RWPE2 (cell line): ENCODE data around the gene SYNGAP1.

Source experiments
- ATAC-seq: fragments of 200-7000 bp; cut with Tn5 transposase; 3 replicates; pipeline ENCODE4 v1.9.1; 2021; ENCODE audit warnings: low read depth
- DNase-seq: peaks from one replicate; pipeline ENCODE4 v3.0.0-alpha.2; 2020; ENCODE audit warnings: low spot score
- H3K27ac ChIP-seq: fragments of 450-650 bp; 2 replicates; pipeline ENCODE4 v1.5.1; 2017; ENCODE audit warnings: mild to moderate bottlenecking; ENCODE audit not compliant: poor library complexity, severe bottlenecking
- H3K27me3 ChIP-seq: fragments of 250-450 bp; sonication (Bioruptor Pico); 2 replicates; pipeline ENCODE4 v1.5.1; 2021; ENCODE audit warnings: mild to moderate bottlenecking, moderate library complexity; ENCODE audit not compliant: insufficient read depth, poor library complexity, severe bottlenecking
- H3K36me3 ChIP-seq: fragments of 250-450 bp; sonication (Bioruptor Pico); 2 replicates; pipeline ENCODE4 v1.5.1; 2020; ENCODE audit warnings: low read depth, mild to moderate bottlenecking, moderate library complexity
- H3K4me1 ChIP-seq: fragments of 250-450 bp; sonication (Bioruptor Pico); 2 replicates; pipeline ENCODE4 v1.5.1; 2021; ENCODE audit warnings: mild to moderate bottlenecking, moderate library complexity; ENCODE audit not compliant: insufficient read depth, poor library complexity, severe bottlenecking
- H3K4me3 ChIP-seq: fragments of 250-450 bp; sonication (Bioruptor Pico); 2 replicates; pipeline ENCODE4 v1.5.1; 2021; ENCODE audit warnings: mild to moderate bottlenecking, moderate library complexity; ENCODE audit not compliant: severe bottlenecking
- H3K9me3 ChIP-seq: fragments of 250-450 bp; sonication (Bioruptor Pico); 2 replicates; pipeline ENCODE4 v1.5.1; 2021; ENCODE audit warnings: mild to moderate bottlenecking, moderate library complexity; ENCODE audit not compliant: severe bottlenecking
- TF ChIP-seq, protein P1 (sequence below): fragments of 450-650 bp; IDR thresholded peaks from one replicate; pipeline ENCODE4 v1.5.1; 2017; ENCODE audit warnings: mild to moderate bottlenecking, moderate library complexity; ENCODE audit not compliant: poor library complexity, severe bottlenecking

The SYNGAP1 gene

DNA sequence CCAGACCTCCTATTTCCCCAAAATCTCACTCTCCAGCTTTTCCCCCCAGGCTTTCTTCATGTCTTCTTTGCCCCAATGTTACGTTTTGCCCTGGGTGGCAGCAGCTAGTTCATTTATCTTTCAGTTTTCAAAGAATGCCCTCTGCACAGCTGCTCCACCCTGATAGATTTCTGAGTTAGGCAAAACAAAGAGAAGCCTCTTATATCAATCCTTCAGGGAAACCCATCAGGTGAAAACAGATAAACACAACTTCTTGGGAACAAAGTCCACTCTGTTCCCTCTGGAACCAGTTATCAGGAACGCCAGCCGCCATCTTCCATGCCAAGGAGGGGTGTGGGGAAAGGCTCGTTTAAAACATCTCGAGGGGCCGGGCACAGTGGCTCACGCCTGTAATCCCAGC, 68.5 kb downstream of the SYNGAP1 start:
- H3K4me1 ChIP-seq, result no peaks in the 10 kb centered on the region
- ATAC-seq (no peak), DNase-seq (no peak)
- H3K4me3 ChIP-seq, result no peak overlapping the region
- H3K27me3 ChIP-seq, result no peaks in the 10 kb centered on the region
- H3K27ac ChIP-seq, result no peak overlapping the region
- H3K36me3 ChIP-seq, result no peaks in the 10 kb centered on the region
- TF ChIP-seq, protein P1, sequence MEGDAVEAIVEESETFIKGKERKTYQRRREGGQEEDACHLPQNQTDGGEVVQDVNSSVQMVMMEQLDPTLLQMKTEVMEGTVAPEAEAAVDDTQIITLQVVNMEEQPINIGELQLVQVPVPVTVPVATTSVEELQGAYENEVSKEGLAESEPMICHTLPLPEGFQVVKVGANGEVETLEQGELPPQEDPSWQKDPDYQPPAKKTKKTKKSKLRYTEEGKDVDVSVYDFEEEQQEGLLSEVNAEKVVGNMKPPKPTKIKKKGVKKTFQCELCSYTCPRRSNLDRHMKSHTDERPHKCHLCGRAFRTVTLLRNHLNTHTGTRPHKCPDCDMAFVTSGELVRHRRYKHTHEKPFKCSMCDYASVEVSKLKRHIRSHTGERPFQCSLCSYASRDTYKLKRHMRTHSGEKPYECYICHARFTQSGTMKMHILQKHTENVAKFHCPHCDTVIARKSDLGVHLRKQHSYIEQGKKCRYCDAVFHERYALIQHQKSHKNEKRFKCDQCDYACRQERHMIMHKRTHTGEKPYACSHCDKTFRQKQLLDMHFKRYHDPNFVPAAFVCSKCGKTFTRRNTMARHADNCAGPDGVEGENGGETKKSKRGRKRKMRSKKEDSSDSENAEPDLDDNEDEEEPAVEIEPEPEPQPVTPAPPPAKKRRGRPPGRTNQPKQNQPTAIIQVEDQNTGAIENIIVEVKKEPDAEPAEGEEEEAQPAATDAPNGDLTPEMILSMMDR, result no peak
- no peaks in the 10 kb centered on the region for H3K9me3 ChIP-seq

DNA sequence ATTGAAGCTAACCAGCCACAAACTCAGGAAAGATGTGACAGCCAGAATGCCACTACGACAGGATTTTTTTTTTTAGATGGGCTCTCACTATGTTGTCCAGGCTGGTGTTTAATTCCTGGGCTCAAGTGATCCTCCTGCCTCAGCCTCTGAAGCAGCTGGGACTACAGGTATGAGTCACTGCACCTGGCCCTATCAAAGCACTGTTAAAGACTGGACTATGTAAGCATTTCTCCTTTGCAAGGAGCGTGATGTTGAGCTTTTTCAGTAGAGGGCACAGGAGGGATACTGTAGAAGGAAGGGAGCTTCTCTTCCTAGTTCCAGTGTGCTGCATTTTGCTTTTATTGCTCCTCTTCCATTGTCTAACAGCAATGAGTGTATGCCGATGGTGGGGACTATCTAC, 70.3 kb downstream of the SYNGAP1 start:
- Histone ChIP-seq H3K27me3 (no peaks in the 10 kb centered on the region), H3K4me1 (no peaks in the 10 kb centered on the region), H3K36me3 (no peaks in the 10 kb centered on the region), H3K27ac (no peak overlapping the region), H3K4me3 (no peak overlapping the region), H3K9me3 (no peaks in the 10 kb centered on the region)
- ATAC-seq (peak; percentile 84), DNase-seq (no peak)
- TF ChIP-seq, protein P1, result peak; percentile 19

DNA sequence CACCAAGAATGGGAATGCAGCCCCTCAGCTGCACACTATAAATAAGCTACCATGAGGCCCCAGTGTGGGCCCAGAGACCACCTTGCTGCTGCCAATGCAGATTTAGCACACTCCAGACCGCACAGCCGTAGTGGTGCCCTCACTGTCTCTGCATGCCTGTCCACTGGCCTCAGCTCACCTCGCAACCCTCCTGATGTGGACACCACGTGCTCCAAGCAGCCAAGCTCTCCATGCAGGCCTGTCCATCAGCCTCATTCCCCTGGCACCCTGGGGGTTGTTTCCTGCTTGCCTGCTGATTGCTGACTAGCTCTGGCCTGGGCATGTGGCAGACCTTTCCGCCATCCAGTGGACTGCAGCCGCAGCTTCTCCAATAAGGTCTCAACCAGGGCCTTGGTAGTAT, 70.8 kb downstream of the SYNGAP1 start:
- ATAC-seq, result peak; percentile 25; the same call in 2 of the 3 replicates
- DNase-seq, result no peak
- Histone ChIP-seq H3K4me3 (no peak overlapping the region), H3K4me1 (no peaks in the 10 kb centered on the region), H3K27me3 (no peaks in the 10 kb centered on the region), H3K9me3 (no peaks in the 10 kb centered on the region), H3K36me3 (no peaks in the 10 kb centered on the region), H3K27ac (no peak overlapping the region)
- TF ChIP-seq, protein P1, result peak; percentile 7

DNA sequence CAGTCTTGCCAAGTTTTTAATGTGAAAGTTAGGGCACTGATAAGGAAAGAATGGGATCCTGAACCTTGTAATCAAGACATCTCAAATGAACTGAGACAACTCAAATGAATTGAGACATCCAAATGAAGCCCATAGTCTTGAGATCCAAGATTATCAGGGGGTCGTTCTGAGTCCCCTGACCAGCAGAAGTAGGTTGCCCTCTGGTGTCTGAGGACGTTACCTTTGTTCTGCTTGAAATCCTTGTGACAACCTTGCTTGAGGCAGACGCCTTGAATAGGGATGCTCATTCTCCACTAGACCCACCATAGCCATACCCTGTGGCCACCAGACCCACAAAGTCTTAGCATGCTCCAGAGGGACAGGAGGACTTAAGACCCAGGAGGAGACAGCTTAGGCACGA, 72.2 kb downstream of the SYNGAP1 start:
- no peak overlapping the region for H3K4me3 ChIP-seq
- no peaks in the 10 kb centered on the region for H3K9me3 ChIP-seq
- no peaks in the 10 kb centered on the region for H3K36me3 ChIP-seq
- DNase-seq, result no peak
- no peak overlapping the region for H3K27ac ChIP-seq
- H3K27me3 ChIP-seq, result no peaks in the 10 kb centered on the region
- H3K4me1 ChIP-seq, result no peaks in the 10 kb centered on the region
- no peak for ATAC-seq
- TF ChIP-seq, protein P1, result no peak

DNA sequence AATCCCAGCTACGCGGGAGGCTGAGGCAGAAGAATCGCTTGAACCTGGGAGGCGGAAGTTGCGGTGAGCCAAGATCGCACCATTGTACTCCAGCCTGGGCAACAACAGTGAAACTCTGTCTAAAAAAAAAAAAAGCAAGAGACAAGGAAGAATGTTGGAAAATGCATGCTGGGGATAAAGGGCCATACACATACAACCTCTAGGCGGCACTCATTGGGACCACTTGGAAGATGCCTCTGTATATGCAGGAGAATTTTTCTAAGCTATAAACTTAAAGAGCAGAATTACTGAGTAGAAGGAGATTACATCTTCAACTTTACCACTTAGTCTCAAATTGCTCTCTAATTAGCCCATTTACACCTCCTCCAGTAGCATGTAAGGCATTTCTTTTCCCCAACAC, 77.3 kb downstream of the SYNGAP1 start:
- no peak overlapping the region for H3K4me3 ChIP-seq
- H3K27me3 ChIP-seq, result no peaks in the 10 kb centered on the region
- H3K27ac ChIP-seq, result no peak overlapping the region
- TF ChIP-seq, protein P1, result no peak
- H3K36me3 ChIP-seq, result no peaks in the 10 kb centered on the region
- DNase-seq, result no peak
- H3K4me1 ChIP-seq, result no peaks in the 10 kb centered on the region
- no peak for ATAC-seq
- H3K9me3 ChIP-seq, result no peaks in the 10 kb centered on the region
